Heart left ventricle (tissue), 16 donors: Measurements from ENCODE around the gene SHISA9. TPM values are rescaled to one million over a fixed set of nuclear protein-coding genes. Genes with fewer than 3 reads are reported as not detected.

Experiments
- ATAC-seq, 4 donors: fragments of 200-7000 bp; cut with Tn5 transposase; one replicate each; pipeline ENCODE4 v1.9.1; 2020 to 2022; ENCODE audit warnings: moderate library complexity in 4 of 4, mild to moderate bottlenecking in 3 of 4, moderate number of reproducible peaks in 1 of 4
- DNase-seq, 5 donors: peaks; one replicate each; pipeline ENCODE4 v3.0.0-alpha.2; 2020
- H3K27ac ChIP-seq, 12 donors: fragments of 200-600 bp; sonication (generic) in 4 of 12; one replicate each; pipeline versions ENCODE4 v1.5.0 to v1.8.0; 2016 to 2022; ENCODE audit warnings: mild to moderate bottlenecking in 2 of 12
- H3K27me3 ChIP-seq, 9 donors: fragments of 200-600 bp; sonication (generic) in 2 of 9; one replicate each; pipeline versions ENCODE4 v1.5.1 to v1.8.0; 2016 to 2022; ENCODE audit warnings: mild to moderate bottlenecking in 3 of 9
- H3K36me3 ChIP-seq, 9 donors: fragments of 200-600 bp; sonication (generic) in 2 of 9; one replicate each; pipeline versions ENCODE4 v1.5.0 to v1.8.0; 2018 to 2022; ENCODE audit warnings: mild to moderate bottlenecking in 2 of 9
- H3K4me1 ChIP-seq, 12 donors: fragments of 200-600 bp; sonication (generic) in 4 of 12; one replicate each; pipeline versions ENCODE4 v1.5.0 to v1.8.0; 2016 to 2022; ENCODE audit warnings: mild to moderate bottlenecking in 3 of 12
- H3K4me3 ChIP-seq, 12 donors: fragments of 200-600 bp; sonication (generic) in 4 of 12; one replicate each; pipeline versions ENCODE4 v1.5.0 to v1.8.0; 2017 to 2022; ENCODE audit warnings: mild to moderate bottlenecking in 9 of 12, moderate library complexity in 4 of 12
- H3K9me3 ChIP-seq, 12 donors: fragments of 200-600 bp; sonication (generic) in 4 of 12; one replicate each; pipeline versions ENCODE4 v1.5.0 to v1.8.0; 2016 to 2022; ENCODE audit warnings: mild to moderate bottlenecking in 1 of 12
- CTCF ChIP-seq, 12 donors: fragments of 200-600 bp; sonication (generic) in 4 of 12; IDR thresholded peaks; one replicate each; pipeline versions ENCODE4 v1.5.0 to v1.8.0; 2018 to 2022; ENCODE audit warnings: antibody characterized with exemption in 12 of 12, mild to moderate bottlenecking in 5 of 12
- POLR2A ChIP-seq, 2 donors: fragments of 450-650 bp; IDR thresholded peaks; one replicate each; pipeline ENCODE4 v1.6.1; 2017; ENCODE audit warnings: antibody characterized with exemption in 2 of 2, mild to moderate bottlenecking in 2 of 2, moderate library complexity in 2 of 2
- WGBS, 4 donors: extraction: QIAGEN DNeasy Blood & Tissue Kit in 2 of 4; methylation state at CpG; one replicate each; pipeline versions ENCODE4 v1.1.5 to v1.1.7; 2013 to 2018; 5-methylcytosine and 5-hydroxymethylcytosine counted together
- intact Hi-C, 10 donors: fragments of 100-400 bp; cut with DNase I; formaldehyde crosslinking; loops; one replicate each; pipeline versions ENCODE4 v1.11.1 to v1.14.2; 2022
- polyA plus RNA-seq, 2 donors: library from polyadenylated mRNA; stranded (reverse); fragments of 200-250 nt; gene quantifications; one replicate each; pipeline ENCODE4 v1.2.3, GENCODE V29; 2013
- total RNA-seq, 9 donors: library from RNA; depleted of rRNA in 2 of 9; stranded (reverse); fragments of >200 nt in 2 of 9; fragmentation: NEBNext Ultra II Directional in 3 of 9; extraction: Animal tissue kit (Norgen Biotek cat#: 25700) in 3 of 9; gene quantifications; one replicate each; pipeline versions ENCODE4 v1.1.0 to v1.2.4, GENCODE V29; 2016 to 2023
- donor health status: ischemic (EF 13 %, LVEDD 7.1; RV severe dilation, severe dysfunction).
- donor health status: healthy with polysubstance abuse.
- donor health status: DM: no; HTN: yes; CAD: no.
- donor health status: DM: no; HTN: no; CAD: no.
- donor health status: ischemic (EF 25% LVEDD 6.9; RV normal size, moderate dysfunction).
- donor health status: ischemic (EF 25% LVEDD 5.7; RV mildly dilated, moderate dysfunction).
- donor health status: healthy.
- donor health status: DM: yes; HTN: yes; CAD: no.
- donor health status: ischemic (EF 35%, LVEDD 5.7; RV mildly dilated, moderate dysfunction).
- donor health status: nonischemic (EF 11% LVEDD 7.7; RV severe dilation, severe dysfunction).
- donor health status: DM: yes; HTN: yes; CAD: no.
- donor health status: PGD.
- donor health status: ischemic (EF 29% LVEDD 5.4; RV normal size, mild dysfunction).
- donor health status: nonischemic (EF 23%, LVEDD 6.1; RV moderate dilation, normal function).

SHISA9 gene
- total and polyA plus RNA-seq, 11 donors: 0.08 to 0.83 (median 0.24) TPM; not detected in 1

DNA sequence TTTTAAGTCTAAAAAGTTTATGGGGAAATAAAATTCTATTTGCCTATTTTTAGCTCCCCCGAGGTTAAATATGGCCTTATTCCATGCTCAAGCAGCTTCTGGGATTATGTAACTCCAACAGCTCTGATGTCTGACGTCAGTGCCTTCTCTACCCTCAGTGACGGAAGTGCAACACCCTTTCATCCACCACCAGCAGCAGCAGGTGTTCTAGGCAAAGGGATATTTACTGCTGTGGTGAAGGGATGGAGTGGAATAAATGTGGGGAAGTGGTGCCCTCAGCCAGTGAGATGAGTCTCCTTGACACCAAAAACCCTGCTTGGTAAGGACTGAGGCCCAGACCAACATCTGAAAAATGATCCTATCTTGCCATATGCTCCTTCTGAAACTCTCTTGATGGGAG lies 247.4 kb downstream of the SHISA9 start:
- H3K36me3 ChIP-seq: no peaks in the 10 kb centered on the region
- H3K27ac ChIP-seq: no peak overlapping the region
- ATAC-seq: no peak
- 38 to 59% (median 47%) methylated on average over 3 of the region's 3 CpGs for WGBS, 4 donors
- intact Hi-C loops: no loop called here
- peaks cover 0 to 4% (median 0%) of the 10 kb centered on the region in 9 donors for H3K27me3 ChIP-seq
- no peak for TF ChIP-seq CTCF (IDR thresholded peaks at IDR 0.05)
- no peak for TF ChIP-seq POLR2A (IDR thresholded peaks at IDR 0.05)
- no peaks in the 10 kb centered on the region for H3K9me3 ChIP-seq
- H3K4me1 ChIP-seq: no peaks in the 10 kb centered on the region
- H3K4me3 ChIP-seq: no peak overlapping the region
- no peak for DNase-seq

GRCh38 chr16:13150181-13150885 lies 248.9 kb downstream of the SHISA9 start:
- DNase-seq (no peak), ATAC-seq (no peak)
- Histone ChIP-seq H3K9me3 (no peaks in the 10 kb centered on the region), H3K27me3 (peaks cover 0 to 4% (median 0%) of the 10 kb centered on the region in 9 donors), H3K4me1 (no peaks in the 10 kb centered on the region), H3K36me3 (no peaks in the 10 kb centered on the region), H3K27ac (no peak overlapping the region), H3K4me3 (no peak overlapping the region)
- intact Hi-C loops: no loop called here
- TF ChIP-seq CTCF (IDR thresholded peaks at IDR 0.05) (no peak), POLR2A (IDR thresholded peaks at IDR 0.05) (no peak)
- WGBS, 4 donors: 56 to 65% (median 61%) methylated on average over 4 of the region's 4 CpGs

- Histone ChIP-seq H3K9me3 (no peaks in the 10 kb centered on the region), H3K27me3 (peaks cover 0 to 4% (median 0%) of the 10 kb centered on the region in 9 donors), H3K36me3 (no peaks in the 10 kb centered on the region), H3K4me3 (no peak overlapping the region), H3K4me1 (no peaks in the 10 kb centered on the region), H3K27ac (no peak overlapping the region)
- no peak for DNase-seq
- no peak for ATAC-seq
- TF ChIP-seq CTCF (IDR thresholded peaks at IDR 0.05) (no peak), POLR2A (IDR thresholded peaks at IDR 0.05) (no peak)
- intact Hi-C loops: no loop called here
- WGBS, 4 donors: 37 to 49% (median 41%) methylated on average over 4 of the region's 4 CpGs
Measured at GRCh38 chr16:13153696-13154095, 252.3 kb downstream of the SHISA9 start.

- no peak overlapping the region for H3K4me3 ChIP-seq
- ATAC-seq (no peak), DNase-seq (no peak)
- H3K27me3 ChIP-seq: peaks cover 0 to 4% (median 0%) of the 10 kb centered on the region in 9 donors
- H3K4me1 ChIP-seq: no peaks in the 10 kb centered on the region
- 66 to 90% (median 80%) methylated on average over 2 of the region's 2 CpGs for WGBS, 4 donors
- intact Hi-C loops: no loop called here
- H3K27ac ChIP-seq: no peak overlapping the region
- no peaks in the 10 kb centered on the region for H3K9me3 ChIP-seq
- no peaks in the 10 kb centered on the region for H3K36me3 ChIP-seq
- no peak for TF ChIP-seq POLR2A (IDR thresholded peaks at IDR 0.05)
- TF ChIP-seq CTCF (IDR thresholded peaks at IDR 0.05): no peak
Measured at GRCh38 chr16:13154799-13155198, 253.4 kb downstream of the SHISA9 start.
